Measurements from ENCODE around the gene SELENOO.

- TF ChIP-seq CTCF (conservative IDR thresholded peaks at IDR 0.05; ENCODE audit: low read depth, low read length) (peak; percentile 77), EZH2 (IDR thresholded peaks at IDR 0.05; ENCODE audit: borderline replicate concordance, low read depth, low read length, poor library complexity, severe bottlenecking) (no peak)
Observed at GRCh38 chr22:50252082-50253045, 51.6 kb downstream of the SELENOO start.

Data from A673 (cell line).